NCI-H128 (cell line): ENCODE measurements around the gene CELF2.

Experiments used
- DNase-seq: peaks from one replicate; lab custom pipeline; 2025; ENCODE audit not compliant: unreplicated experiment; lab: John Stamatoyannopoulos, UW

CELF2 gene

GRCh38 chr10:11057018-11057417 is 39.3 kb downstream of the CELF2 start:
- DNase-seq = no peak

GRCh38 chr10:11057448-11057847 is 39.8 kb downstream of the CELF2 start:
- DNase-seq = no peak

GRCh38 chr10:11057994-11058393 is 40.3 kb downstream of the CELF2 start:
- DNase-seq = no peak

- DNase-seq = no peak
Measured at GRCh38 chr10:11058965-11059364, 41.3 kb downstream of the CELF2 start.

- no peak for DNase-seq
Measured at GRCh38 chr10:11063856-11064255, 46.2 kb downstream of the CELF2 start.

- no peak for DNase-seq
Measured at GRCh38 chr10:11064832-11065231, 47.2 kb downstream of the CELF2 start.

- no peak for DNase-seq
Measured at GRCh38 chr10:11065567-11065966, 47.9 kb downstream of the CELF2 start.

GRCh38 chr10:11066520-11066919 is 48.8 kb downstream of the CELF2 start:
- DNase-seq = no peak

- DNase-seq = no peak
Measured at GRCh38 chr10:11068861-11069633, 51.4 kb downstream of the CELF2 start.

GRCh38 chr10:11073410-11073809 is 55.7 kb downstream of the CELF2 start:
- DNase-seq = no peak

GRCh38 chr10:11074536-11075267 is 57.0 kb downstream of the CELF2 start:
- no peak for DNase-seq

GRCh38 chr10:11076221-11076620 is 58.5 kb downstream of the CELF2 start:
- no peak for DNase-seq

- no peak for DNase-seq
Measured at GRCh38 chr10:11080564-11080984, 62.9 kb downstream of the CELF2 start.

GRCh38 chr10:11081408-11081807 is 63.7 kb downstream of the CELF2 start:
- DNase-seq = no peak

- DNase-seq = no peak
Measured at GRCh38 chr10:11082526-11082925, 64.9 kb downstream of the CELF2 start.

- no peak for DNase-seq
Measured at GRCh38 chr10:11083051-11083450, 65.4 kb downstream of the CELF2 start.

GRCh38 chr10:11085545-11085944 is 67.9 kb downstream of the CELF2 start:
- no peak for DNase-seq

GRCh38 chr10:11086177-11086840 is 68.6 kb downstream of the CELF2 start:
- DNase-seq = no peak

GRCh38 chr10:11087372-11087771 is 69.7 kb downstream of the CELF2 start:
- DNase-seq = no peak

GRCh38 chr10:11088709-11089108 is 71.0 kb downstream of the CELF2 start:
- no peak for DNase-seq

GRCh38 chr10:11089272-11089671 is 71.6 kb downstream of the CELF2 start:
- DNase-seq = no peak

GRCh38 chr10:11091517-11092102 is 73.9 kb downstream of the CELF2 start:
- no peak for DNase-seq
